T-helper 22 cell (primary cell): ENCODE results near the gene BRD7.
A peak's percentile ranks its signal among the peaks of the same experiment; 100 is the strongest.

ENCODE experiments used
- DNase-seq: peaks from one replicate; pipeline ENCODE4 v3.0.0-alpha.2; 2020; ENCODE audit warnings: low read depth

BRD7 gene

GRCh38 chr16:50368410-50369132 lies at the start of gene BRD7:
Gene BRD7, minus strand, starts transcription at chr16:50368988. Its CDS starts 214 bp downstream, at chr16:50368774.
- DNase-seq, result peak; percentile 46

GRCh38 chr16:50416388-50416787 lies 47.6 kb upstream of the BRD7 start:
- DNase-seq, result no peak

- no peak for DNase-seq
Measured at GRCh38 chr16:50414152-50414551, 45.4 kb upstream of the BRD7 start.

- DNase-seq, result no peak
Measured at GRCh38 chr16:50411034-50411433, 42.2 kb upstream of the BRD7 start.

GRCh38 chr16:50408001-50408561 lies 39.3 kb upstream of the BRD7 start:
- no peak for DNase-seq

GRCh38 chr16:50407351-50407750 lies 38.6 kb upstream of the BRD7 start:
- no peak for DNase-seq

- no peak for DNase-seq
Measured at GRCh38 chr16:50403491-50403890, 34.7 kb upstream of the BRD7 start.

- no peak for DNase-seq
Measured at GRCh38 chr16:50402298-50402895, 33.6 kb upstream of the BRD7 start.

GRCh38 chr16:50401355-50401754 lies 32.6 kb upstream of the BRD7 start:
- no peak for DNase-seq

- no peak for DNase-seq
Measured at GRCh38 chr16:50400967-50401348, 32.2 kb upstream of the BRD7 start.

- DNase-seq, result no peak
Measured at GRCh38 chr16:50400312-50400966, 31.7 kb upstream of the BRD7 start.

- no peak for DNase-seq
Measured at GRCh38 chr16:50399411-50399810, 30.6 kb upstream of the BRD7 start.

GRCh38 chr16:50398336-50398735 lies 29.5 kb upstream of the BRD7 start:
- DNase-seq, result no peak

GRCh38 chr16:50396761-50397535 lies 28.2 kb upstream of the BRD7 start:
- DNase-seq, result no peak

GRCh38 chr16:50395763-50396710 lies 27.2 kb upstream of the BRD7 start:
- no peak for DNase-seq

- no peak for DNase-seq
Measured at GRCh38 chr16:50393858-50394802, 25.3 kb upstream of the BRD7 start.

GRCh38 chr16:50393416-50393815 lies 24.6 kb upstream of the BRD7 start:
- DNase-seq, result no peak

GRCh38 chr16:50390914-50391716 lies 22.3 kb upstream of the BRD7 start:
- no peak for DNase-seq

- DNase-seq, result no peak
Measured at GRCh38 chr16:50390371-50390771, 21.6 kb upstream of the BRD7 start.
